ENCODE measurements around the gene ROR1. TPM values are rescaled to one million over a fixed set of nuclear protein-coding genes. Genes with fewer than 3 reads are reported as not detected.
"Not testable (repeated sequence)": the region's sequence is repeated elsewhere in the genome, so short reads cannot be mapped to it uniquely, and the experiment has no call there.

ROR1 gene
- total and polyA plus RNA-seq, 5 donors: 3.4 to 32.5 (median 11.9) TPM

GRCh38 chr1:63824451-63824850 is 50.6 kb downstream of the ROR1 start:
- Histone ChIP-seq H3K4me1 (ENCODE audit: control insufficient read depth, insufficient read depth, low read length) (peaks cover 7% of the 10 kb centered on the region), H3K9me3 (ENCODE audit: control insufficient read depth, low read length) (no peaks in the 10 kb centered on the region), H3K27ac (ENCODE audit: low read length) (no peak overlapping the region), H3K27me3 (ENCODE audit: control insufficient read depth, insufficient read depth) (no peaks in the 10 kb centered on the region), H3K4me3 (ENCODE audit: low read length) (no peak overlapping the region)
- intact Hi-C loops (cut with DNase I): no loop called here
- DNase-seq (no peak), ATAC-seq (no peak)
- 85% methylated on average over 1 of the region's 1 CpG for WGBS

DNA sequence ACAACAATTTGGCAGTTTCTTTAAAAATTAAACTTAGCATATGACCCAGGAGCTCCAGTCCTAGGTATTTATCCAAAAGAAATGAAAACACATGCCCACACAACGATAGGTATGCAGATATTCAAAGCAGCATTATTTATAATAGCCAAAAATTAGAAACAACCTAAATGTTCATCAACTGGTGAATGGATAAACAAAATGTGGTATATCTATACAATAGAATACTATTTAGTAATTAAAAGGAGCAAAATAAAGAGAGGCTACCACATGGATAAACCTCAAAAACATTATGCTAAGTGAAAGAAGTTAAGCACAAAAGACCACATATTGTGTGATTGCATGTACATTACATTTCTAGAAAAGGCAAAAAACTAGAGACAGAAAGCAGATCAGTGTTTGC is 51.3 kb downstream of the ROR1 start:
- intact Hi-C loops (cut with DNase I): no loop called here
- no peak for ATAC-seq
- Histone ChIP-seq H3K4me3 (ENCODE audit: low read length) (no peak overlapping the region), H3K4me1 (ENCODE audit: control insufficient read depth, insufficient read depth, low read length) (peaks cover 7% of the 10 kb centered on the region), H3K27me3 (ENCODE audit: control insufficient read depth, insufficient read depth) (no peaks in the 10 kb centered on the region), H3K9me3 (ENCODE audit: control insufficient read depth, low read length) (no peaks in the 10 kb centered on the region), H3K27ac (ENCODE audit: low read length) (no peak overlapping the region)
- DNase-seq: no peak
- 88% methylated on average over 1 of the region's 1 CpG for WGBS

- ATAC-seq: not testable (repeated sequence)
These were observed 52.5 kb downstream of the ROR1 start for GRCh38 chr1:63826246-63826861.

DNA sequence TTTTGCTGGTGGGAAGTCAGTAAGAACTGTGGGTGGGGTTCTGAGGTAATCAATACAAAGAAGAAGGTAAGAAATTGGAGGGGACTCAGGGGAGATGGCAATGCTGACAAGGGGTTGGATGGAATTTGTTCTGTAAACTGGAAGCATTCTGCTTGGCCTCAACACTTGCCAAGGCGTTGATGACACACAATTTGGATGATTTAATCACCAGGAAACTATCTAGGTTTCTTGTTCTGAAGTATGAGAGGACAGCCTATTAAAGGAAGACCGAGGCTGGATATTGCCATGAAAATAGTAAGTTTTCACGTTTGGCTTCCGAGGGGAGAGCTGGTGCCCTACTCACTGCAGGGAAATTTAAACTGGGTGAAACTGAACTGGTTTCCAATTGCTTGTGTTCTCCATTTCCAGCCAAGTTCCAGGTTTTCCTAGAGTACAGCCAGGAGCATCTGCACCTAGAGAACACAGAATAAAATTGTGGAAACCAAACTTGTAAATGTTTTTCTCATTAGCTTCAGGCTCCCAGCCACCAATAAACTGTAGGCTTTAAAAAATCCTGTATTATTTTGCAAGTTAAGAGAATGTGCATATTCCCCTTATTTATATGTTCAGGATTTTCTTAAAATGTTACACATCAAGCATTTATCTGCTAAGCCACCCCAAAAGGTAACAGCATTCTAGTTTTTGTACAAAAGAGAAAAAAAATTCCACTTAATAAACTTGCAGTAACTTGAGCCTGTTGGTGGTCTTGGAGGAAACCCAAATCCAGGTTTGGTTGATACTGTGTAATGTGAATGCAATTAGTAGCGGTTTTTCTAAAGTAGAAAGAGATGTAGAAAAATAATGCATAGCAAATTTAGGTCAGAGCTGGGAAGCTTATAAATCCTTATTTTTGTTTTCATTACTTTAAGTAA is 53.8 kb downstream of the ROR1 start:
- Histone ChIP-seq H3K9me3 (ENCODE audit: control insufficient read depth, low read length) (no peaks in the 10 kb centered on the region), H3K27ac (ENCODE audit: low read length) (no peak overlapping the region), H3K4me1 (ENCODE audit: control insufficient read depth, insufficient read depth, low read length) (peaks cover 5% of the 10 kb centered on the region), H3K4me3 (ENCODE audit: low read length) (no peak overlapping the region), H3K27me3 (ENCODE audit: control insufficient read depth, insufficient read depth) (no peaks in the 10 kb centered on the region)
- 48% methylated on average over 5 of the region's 5 CpGs for WGBS
- ATAC-seq (no peak), DNase-seq (no peak)
- intact Hi-C loops (cut with DNase I): no loop called here

More at GRCh38 chr1:63826246-63826861, 52.5 kb downstream of the ROR1 start:
- intact Hi-C loops (cut with DNase I); H3K4me3 ChIP-seq (ENCODE audit: low read length); H3K27me3 ChIP-seq (ENCODE audit: control insufficient read depth, insufficient read depth); H3K4me1 ChIP-seq (ENCODE audit: control insufficient read depth, insufficient read depth, low read length); H3K9me3 ChIP-seq (ENCODE audit: control insufficient read depth, low read length); DNase-seq; H3K27ac ChIP-seq (ENCODE audit: low read length): not testable (repeated sequence)

DNA sequence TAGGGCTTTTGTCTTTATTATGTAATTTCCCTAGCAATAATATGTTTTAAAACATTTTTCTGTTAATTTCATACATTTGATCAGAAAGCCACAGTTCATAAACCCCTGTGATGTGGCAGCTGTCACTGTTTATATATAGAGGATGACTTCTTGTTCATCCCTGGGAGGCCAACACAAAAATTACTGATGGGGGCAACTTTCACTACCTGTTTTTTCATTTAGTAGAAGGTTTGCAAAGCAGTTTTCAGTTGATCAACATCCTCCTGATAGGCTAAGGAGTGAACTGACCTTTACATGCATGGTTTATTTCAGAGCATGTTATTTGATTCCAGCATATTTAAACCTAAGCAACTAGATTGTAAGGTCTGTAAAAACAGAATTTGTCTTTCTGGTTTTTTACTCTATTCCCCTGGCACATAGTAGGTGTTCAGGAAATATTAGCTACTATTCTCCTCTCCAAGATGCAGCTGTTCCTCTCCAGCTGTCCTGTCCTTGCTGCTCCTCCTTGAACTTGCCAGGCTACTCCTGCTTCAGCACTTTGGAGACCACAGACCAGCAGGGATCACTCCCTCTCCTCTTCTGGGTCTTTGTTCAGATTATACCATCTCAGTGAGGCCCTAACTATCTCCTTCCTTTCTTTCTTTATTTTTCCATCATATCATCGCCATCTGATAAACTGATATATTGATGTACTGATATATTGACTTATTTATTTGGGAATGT is 54.7 kb downstream of the ROR1 start:
- no peaks in the 10 kb centered on the region for H3K9me3 ChIP-seq (ENCODE audit: control insufficient read depth, low read length)
- ATAC-seq (no peak), DNase-seq (no peak)
- H3K4me1 ChIP-seq (ENCODE audit: control insufficient read depth, insufficient read depth, low read length): peaks cover 5% of the 10 kb centered on the region
- no peak overlapping the region for H3K27ac ChIP-seq (ENCODE audit: low read length)
- no peaks in the 10 kb centered on the region for H3K27me3 ChIP-seq (ENCODE audit: control insufficient read depth, insufficient read depth)
- 58% methylated on average over 1 of the region's 1 CpG for WGBS
- intact Hi-C loops (cut with DNase I): no loop called here
- H3K4me3 ChIP-seq (ENCODE audit: low read length): no peak overlapping the region

DNA sequence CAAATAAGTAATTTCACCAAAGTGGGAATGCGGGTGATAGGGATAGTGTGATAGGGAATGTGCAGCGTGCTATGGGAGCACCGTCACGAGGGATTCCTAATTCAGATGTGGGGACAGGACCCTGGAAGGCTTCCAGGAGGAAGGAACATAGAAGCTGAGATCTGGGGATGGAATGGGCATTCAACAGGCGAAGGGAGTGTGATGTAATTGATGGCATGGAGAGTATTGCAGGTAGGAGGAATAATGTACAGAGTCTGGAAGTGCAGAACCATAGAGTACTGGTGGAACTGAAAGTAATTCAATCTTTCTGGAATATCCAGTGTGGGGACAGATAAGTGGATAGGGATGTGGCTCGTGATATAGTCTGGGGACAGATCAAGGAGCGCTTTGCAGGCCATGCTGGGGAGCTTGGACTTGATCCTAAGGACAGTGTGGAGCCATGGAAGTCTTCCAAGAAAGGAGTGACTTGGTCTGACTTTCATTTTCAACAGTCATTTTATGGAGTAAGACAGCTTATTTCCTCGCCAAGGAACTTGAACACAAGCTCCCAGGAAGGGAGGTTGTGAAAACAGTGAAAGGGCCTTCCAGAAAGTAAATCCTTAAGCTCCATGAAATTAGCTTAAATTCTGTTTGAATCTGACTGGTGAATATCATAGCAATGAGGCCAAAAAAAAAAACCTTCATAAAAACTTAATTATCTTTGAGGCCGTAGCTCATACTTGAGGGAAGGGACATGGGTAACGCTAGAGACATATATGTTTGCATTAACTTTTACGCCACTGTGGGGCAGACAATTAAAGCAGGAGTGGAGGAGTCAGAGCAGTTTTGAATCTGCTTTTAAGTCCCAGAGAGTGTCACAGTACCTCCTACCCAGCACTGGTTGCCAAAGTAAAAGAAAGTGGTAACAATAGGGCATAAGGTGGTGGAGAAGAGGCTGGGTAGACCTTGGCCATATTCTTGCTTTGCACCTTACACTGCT is 55.8 kb downstream of the ROR1 start:
- intact Hi-C loops (cut with DNase I): no loop called here
- no peaks in the 10 kb centered on the region for H3K9me3 ChIP-seq (ENCODE audit: control insufficient read depth, low read length)
- peak overlapping the region; percentile 7 for H3K27ac ChIP-seq (ENCODE audit: low read length)
- H3K4me3 ChIP-seq (ENCODE audit: low read length): no peak overlapping the region
- no peaks in the 10 kb centered on the region for H3K27me3 ChIP-seq (ENCODE audit: control insufficient read depth, insufficient read depth)
- DNase-seq (peak in 1 of 3 donors; percentile 48), ATAC-seq (peak; percentile 54 to 84)
- WGBS: 53% methylated on average over 11 of the region's 11 CpGs
- H3K4me1 ChIP-seq (ENCODE audit: control insufficient read depth, insufficient read depth, low read length): peaks cover 6% of the 10 kb centered on the region

DNA sequence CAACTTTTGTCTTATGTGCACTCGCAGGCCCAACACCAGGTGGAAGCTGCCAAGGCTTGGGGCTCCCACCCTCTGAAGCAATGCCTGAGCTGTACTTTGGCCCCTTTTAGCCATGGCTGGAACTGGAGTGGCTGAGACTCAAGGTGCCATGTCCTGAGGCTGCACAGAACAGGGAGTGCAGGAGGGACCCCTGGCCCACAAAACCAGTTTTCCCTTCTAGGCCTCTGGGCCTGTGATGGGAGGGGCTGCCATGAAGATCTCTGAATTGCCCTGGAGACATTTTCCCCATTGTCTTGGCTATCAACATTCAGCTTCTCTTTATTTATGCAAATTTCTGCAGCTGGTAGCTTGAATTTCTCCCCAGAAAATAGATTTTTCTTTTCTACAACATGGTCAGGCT is 57.6 kb downstream of the ROR1 start:
- no peak for ATAC-seq
- peaks cover 6% of the 10 kb centered on the region for H3K4me1 ChIP-seq (ENCODE audit: control insufficient read depth, insufficient read depth, low read length)
- WGBS: 100% methylated on average over 1 of the region's 1 CpG

DNA sequence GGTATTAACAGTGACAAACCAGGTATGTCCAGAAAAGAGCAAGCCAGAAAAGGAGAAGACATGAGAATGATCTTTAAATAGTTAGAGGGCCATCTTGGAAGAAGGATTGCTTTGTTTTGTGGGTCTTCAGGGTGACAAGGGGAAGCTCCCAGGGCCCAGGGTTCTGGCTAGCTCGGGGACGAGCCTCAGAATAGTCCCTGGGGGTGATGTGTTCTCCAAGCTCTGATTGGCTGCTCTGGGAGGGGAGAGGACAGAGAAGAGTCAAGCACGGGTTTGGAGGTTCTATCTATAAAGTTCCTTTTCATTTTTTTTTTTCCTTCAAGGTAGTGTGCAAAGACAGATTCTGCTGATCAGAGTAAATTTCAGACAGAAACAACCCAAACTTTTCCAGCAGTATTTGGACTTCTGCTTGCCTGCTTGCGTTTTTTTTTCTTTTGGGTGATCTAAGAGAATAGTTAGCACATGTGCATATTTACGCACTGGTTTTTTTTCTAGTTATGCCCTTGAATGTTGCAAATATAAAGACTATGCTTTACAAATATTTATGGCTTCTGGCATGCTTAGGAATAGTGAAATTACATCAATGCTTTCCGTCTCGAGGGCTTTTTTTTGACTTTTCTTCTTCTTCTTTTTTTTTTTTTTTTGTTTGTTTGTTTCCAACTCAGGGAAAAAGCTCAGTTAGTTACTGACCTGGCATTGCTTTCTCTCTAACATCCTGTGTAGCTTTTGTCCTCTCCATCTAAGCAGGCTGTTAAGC is 59.7 kb downstream of the ROR1 start:
- H3K9me3 ChIP-seq (ENCODE audit: control insufficient read depth, low read length): no peaks in the 10 kb centered on the region
- no peak overlapping the region for H3K4me3 ChIP-seq (ENCODE audit: low read length)
- no peak overlapping the region for H3K27ac ChIP-seq (ENCODE audit: low read length)
- ATAC-seq (no peak), DNase-seq (no peak)
- no peaks in the 10 kb centered on the region for H3K27me3 ChIP-seq (ENCODE audit: control insufficient read depth, insufficient read depth)
- intact Hi-C loops (cut with DNase I): no loop called here
- H3K4me1 ChIP-seq (ENCODE audit: control insufficient read depth, insufficient read depth, low read length): peaks cover 6% of the 10 kb centered on the region
- WGBS: 50% methylated on average over 7 of the region's 7 CpGs

More for the DNA sequence above, 57.6 kb downstream of the ROR1 start:
- DNase-seq: no peak
- no peaks in the 10 kb centered on the region for H3K9me3 ChIP-seq (ENCODE audit: control insufficient read depth, low read length)
- H3K27ac ChIP-seq (ENCODE audit: low read length): no peak overlapping the region
- intact Hi-C loops (cut with DNase I): no loop called here
- H3K4me3 ChIP-seq (ENCODE audit: low read length): no peak overlapping the region
- no peaks in the 10 kb centered on the region for H3K27me3 ChIP-seq (ENCODE audit: control insufficient read depth, insufficient read depth)

DNA sequence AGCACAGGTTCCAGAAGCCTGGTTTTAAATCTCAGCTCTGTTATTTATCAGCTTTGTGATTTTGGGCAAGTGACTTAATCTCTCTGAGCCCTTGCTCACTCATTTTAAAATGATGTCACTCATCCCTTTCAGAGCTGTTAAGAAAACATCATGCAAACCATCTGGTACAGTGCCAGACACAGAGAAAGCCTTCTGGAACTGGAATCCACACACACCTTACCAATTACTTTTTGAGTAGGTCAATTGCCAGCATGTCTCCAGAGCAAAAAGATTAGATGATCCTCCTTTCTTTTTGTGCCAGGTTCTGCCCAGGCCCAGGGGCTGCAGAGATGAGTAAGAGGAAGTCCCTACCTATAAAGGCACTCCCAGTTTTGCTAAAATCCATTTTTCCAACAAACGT is 61.3 kb downstream of the ROR1 start:
- no peak overlapping the region for H3K27ac ChIP-seq (ENCODE audit: low read length)
- 72% methylated on average over 1 of the region's 1 CpG for WGBS
- H3K9me3 ChIP-seq (ENCODE audit: control insufficient read depth, low read length): no peaks in the 10 kb centered on the region
- H3K4me1 ChIP-seq (ENCODE audit: control insufficient read depth, insufficient read depth, low read length): peaks cover 2% of the 10 kb centered on the region
- no peak for ATAC-seq
- intact Hi-C loops (cut with DNase I): no loop called here
- H3K27me3 ChIP-seq (ENCODE audit: control insufficient read depth, insufficient read depth): no peaks in the 10 kb centered on the region
- DNase-seq: no peak
- H3K4me3 ChIP-seq (ENCODE audit: low read length): no peak overlapping the region

DNA sequence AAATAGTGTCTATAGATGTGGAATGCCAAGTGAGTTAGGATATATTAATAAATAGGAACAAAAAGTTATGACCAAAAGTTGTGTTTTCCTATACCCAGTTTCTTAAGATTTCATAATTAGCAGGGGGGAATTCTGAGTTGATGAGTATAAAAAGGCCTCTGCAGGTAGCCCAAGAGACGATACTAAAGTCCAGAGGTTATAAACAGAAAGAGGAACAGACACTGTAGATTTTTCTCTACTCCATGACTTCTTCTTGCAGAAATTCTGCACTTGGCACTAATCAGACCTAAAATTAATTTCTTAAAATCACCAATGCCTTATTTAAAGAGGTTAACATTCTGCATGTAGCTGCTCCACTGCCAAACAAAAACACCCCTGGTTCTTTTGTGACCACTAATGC is 62.6 kb downstream of the ROR1 start:
- H3K27ac ChIP-seq (ENCODE audit: low read length): no peak overlapping the region
- WGBS: 85% methylated on average over 1 of the region's 1 CpG
- ATAC-seq (no peak), DNase-seq (no peak)
- H3K4me1 ChIP-seq (ENCODE audit: control insufficient read depth, insufficient read depth, low read length): peaks cover 2% of the 10 kb centered on the region
- no peaks in the 10 kb centered on the region for H3K9me3 ChIP-seq (ENCODE audit: control insufficient read depth, low read length)
- intact Hi-C loops (cut with DNase I): no loop called here
- no peak overlapping the region for H3K4me3 ChIP-seq (ENCODE audit: low read length)
- no peaks in the 10 kb centered on the region for H3K27me3 ChIP-seq (ENCODE audit: control insufficient read depth, insufficient read depth)
